Activated CD4-positive, alpha-beta T cell treated with anti-CD3 and anti-CD28 coated beads for 36 hours (primary cell): Measurements from ENCODE around the gene DCAF5. TPM values are rescaled to one million over a fixed set of nuclear protein-coding genes. Genes with fewer than 3 reads are reported as not detected.
"Not testable (repeated sequence)": the region's sequence is repeated elsewhere in the genome, so short reads cannot be mapped to it uniquely, and the experiment has no call there.

Experiments
- ATAC-seq: fragments of 200-7000 bp; cut with Tn5 transposase; one replicate; pipeline ENCODE4 v1.10.0; 2021; ENCODE audit warnings: mild to moderate bottlenecking, moderate library complexity
- CTCF ChIA-PET: fragments of 350-600 bp; sonication (Branson Sonifier 250); formaldehyde crosslinking; loops from one replicate; lab custom pipeline; 2021; ENCODE audit warnings: antibody characterized with exemption; lab: Charles Lee
- POLR2A ChIA-PET: fragments of 350-600 bp; sonication (Branson Sonifier 250); formaldehyde crosslinking; loops from one replicate; lab custom pipeline; 2021; ENCODE audit warnings: antibody characterized with exemption, inconsistent platforms; lab: Charles Lee
- DNase-seq: peaks from one replicate; pipeline ENCODE4 v3.0.0-alpha.2; 2020
- H3K27ac Mint-ChIP-seq: one replicate; pipeline ENCODE4 v1.8.0; 2021; ENCODE audit warnings: mixed read lengths
- H3K27me3 Mint-ChIP-seq: one replicate; pipeline ENCODE4 v1.8.0; 2021; ENCODE audit warnings: mixed read lengths
- H3K36me3 Mint-ChIP-seq: one replicate; pipeline ENCODE4 v1.8.0; 2021; ENCODE audit warnings: low read depth, mixed read lengths
- H3K4me1 Mint-ChIP-seq: one replicate; pipeline ENCODE4 v1.8.0; 2021; ENCODE audit warnings: mixed read lengths
- H3K4me3 Mint-ChIP-seq: one replicate; pipeline ENCODE4 v1.8.0; 2021; ENCODE audit warnings: mild to moderate bottlenecking, moderate library complexity, mixed read lengths
- H3K9me3 Mint-ChIP-seq: one replicate; pipeline ENCODE4 v1.8.0; 2021; ENCODE audit warnings: low read depth, mixed read lengths
- intact Hi-C, 2 experiments: fragments of 100-400 bp; cut with DNase I in 1 of 2; cut with micrococcal nuclease in 1 of 2; formaldehyde crosslinking; loops; one replicate each; pipeline versions ENCODE4 v1.14.2 to v1.15.1; 2022 to 2024; cut with DNase I, micrococcal nuclease
- total RNA-seq, 2 experiments: library from RNA; stranded (reverse); gene quantifications; one replicate each; pipeline ENCODE4 v1.2.3, GENCODE V29; 2021

The DCAF5 gene
- total RNA-seq, 2 experiments from 2014 or later = 34.1 to 38.7 TPM

DNA sequence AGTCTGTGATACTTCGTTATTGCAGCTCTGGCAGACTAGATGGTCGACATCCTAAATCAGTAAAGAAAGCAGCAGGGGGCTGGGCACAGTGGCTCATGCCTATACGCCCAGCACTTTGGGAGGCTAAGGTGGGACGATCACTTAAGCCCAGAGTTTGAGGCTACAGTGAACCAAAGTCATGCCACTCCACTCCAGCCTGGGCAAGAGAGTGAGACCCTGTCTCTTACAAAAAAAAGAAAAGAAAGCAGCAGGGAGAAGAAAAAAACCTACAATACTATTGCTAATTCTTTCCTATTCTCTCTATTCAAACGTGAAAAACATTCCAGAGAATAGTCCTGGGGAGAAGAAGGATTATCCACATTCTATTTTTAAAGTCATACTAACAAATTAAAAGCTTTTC lies 79.5 kb downstream of the DCAF5 start:
- no peak overlapping the region for H3K4me3 Mint-ChIP-seq
- no peak overlapping the region for H3K27ac Mint-ChIP-seq
- intact Hi-C loops = no loop called here
- ChIA-PET POLR2A (no interaction called here), CTCF (interaction anchor here (1.0 kb wide), 1 partner anchor 13 kb away, joined by 3 read pairs; no protein-coding TSS in a partner anchor)
- peaks cover 17% of the 10 kb centered on the region for H3K4me1 Mint-ChIP-seq
- no peak for DNase-seq
- H3K9me3 Mint-ChIP-seq = no peaks in the 10 kb centered on the region
- no peak for ATAC-seq
- peaks cover 22% of the 10 kb centered on the region for H3K36me3 Mint-ChIP-seq
- H3K27me3 Mint-ChIP-seq = no peaks in the 10 kb centered on the region

DNA sequence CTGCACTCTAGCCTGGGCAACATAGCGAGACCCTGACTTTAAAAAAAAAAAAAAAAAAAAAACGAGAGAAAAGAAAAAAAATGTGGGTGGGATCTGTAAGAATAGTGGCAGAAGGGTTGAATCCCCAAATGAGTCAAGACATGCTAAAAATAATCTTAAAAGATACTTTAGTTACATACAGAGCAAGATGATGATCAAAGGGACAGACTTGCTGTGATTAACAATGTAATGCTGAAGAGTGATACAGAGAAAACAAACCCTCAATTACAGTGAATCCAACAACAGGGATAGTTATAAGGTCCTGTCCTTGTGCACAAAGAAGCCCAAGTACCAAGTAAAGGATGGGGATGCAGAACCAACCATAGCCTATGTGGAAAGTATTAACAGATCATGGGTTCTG lies 80.3 kb downstream of the DCAF5 start:
- DNase-seq (no peak), ATAC-seq (peak; percentile 68)
- ChIA-PET POLR2A (no interaction called here), CTCF (interaction anchor here (0.6 kb wide), 1 partner anchor 37 kb away, joined by 3 read pairs; no protein-coding TSS in a partner anchor)
- H3K36me3 Mint-ChIP-seq = peaks cover 28% of the 10 kb centered on the region
- peak overlapping the region; percentile 27 for H3K27ac Mint-ChIP-seq
- H3K4me3 Mint-ChIP-seq = no peak overlapping the region
- H3K27me3 Mint-ChIP-seq = no peaks in the 10 kb centered on the region
- peaks cover 19% of the 10 kb centered on the region for H3K4me1 Mint-ChIP-seq
- intact Hi-C loops = no loop called here
- no peaks in the 10 kb centered on the region for H3K9me3 Mint-ChIP-seq

DNA sequence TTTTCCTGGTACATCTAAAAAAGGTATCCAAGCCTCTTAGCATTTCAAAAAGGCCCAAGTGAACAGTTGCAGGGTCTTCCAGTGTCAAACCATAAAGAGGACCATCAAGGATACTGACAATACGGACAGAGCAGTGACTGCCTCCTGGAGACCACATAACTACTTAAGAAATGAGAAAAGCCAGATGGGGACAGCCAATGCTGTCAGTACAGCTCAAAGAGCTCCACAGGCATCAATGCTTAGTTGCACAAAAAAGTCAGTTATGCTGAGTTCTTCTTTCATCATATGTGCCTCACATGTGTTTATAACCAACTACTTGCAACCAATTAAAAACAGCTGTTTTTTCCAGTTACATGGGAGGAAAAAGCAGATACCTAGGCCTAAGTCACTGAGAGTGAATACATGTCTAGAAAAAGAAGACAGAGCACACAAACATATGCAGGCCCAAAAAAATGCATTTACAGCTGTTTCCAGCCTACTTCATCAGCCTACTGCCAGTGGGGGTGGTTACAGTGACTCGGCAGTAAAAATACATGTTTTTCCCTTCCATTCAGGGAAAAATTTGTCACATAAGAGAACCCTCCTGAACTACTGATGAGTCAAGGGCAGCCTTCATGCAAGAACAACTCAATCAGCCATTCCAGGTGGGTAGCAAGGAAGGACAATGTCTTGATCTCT lies 84.0 kb downstream of the DCAF5 start:
- intact Hi-C loops = no loop called here
- Mint-ChIP-seq H3K36me3 (peaks cover 22% of the 10 kb centered on the region), H3K27me3 (no peaks in the 10 kb centered on the region), H3K9me3 (no peaks in the 10 kb centered on the region), H3K4me3 (no peak overlapping the region), H3K27ac (peak overlapping the region; percentile 13), H3K4me1 (peaks cover 29% of the 10 kb centered on the region)
- DNase-seq (no peak), ATAC-seq (peak; percentile 25)
- ChIA-PET POLR2A (no interaction called here), CTCF (interaction anchor here (1.0 kb wide), 1 partner anchor 23 kb away, joined by 3 read pairs; no protein-coding TSS in a partner anchor)

DNA sequence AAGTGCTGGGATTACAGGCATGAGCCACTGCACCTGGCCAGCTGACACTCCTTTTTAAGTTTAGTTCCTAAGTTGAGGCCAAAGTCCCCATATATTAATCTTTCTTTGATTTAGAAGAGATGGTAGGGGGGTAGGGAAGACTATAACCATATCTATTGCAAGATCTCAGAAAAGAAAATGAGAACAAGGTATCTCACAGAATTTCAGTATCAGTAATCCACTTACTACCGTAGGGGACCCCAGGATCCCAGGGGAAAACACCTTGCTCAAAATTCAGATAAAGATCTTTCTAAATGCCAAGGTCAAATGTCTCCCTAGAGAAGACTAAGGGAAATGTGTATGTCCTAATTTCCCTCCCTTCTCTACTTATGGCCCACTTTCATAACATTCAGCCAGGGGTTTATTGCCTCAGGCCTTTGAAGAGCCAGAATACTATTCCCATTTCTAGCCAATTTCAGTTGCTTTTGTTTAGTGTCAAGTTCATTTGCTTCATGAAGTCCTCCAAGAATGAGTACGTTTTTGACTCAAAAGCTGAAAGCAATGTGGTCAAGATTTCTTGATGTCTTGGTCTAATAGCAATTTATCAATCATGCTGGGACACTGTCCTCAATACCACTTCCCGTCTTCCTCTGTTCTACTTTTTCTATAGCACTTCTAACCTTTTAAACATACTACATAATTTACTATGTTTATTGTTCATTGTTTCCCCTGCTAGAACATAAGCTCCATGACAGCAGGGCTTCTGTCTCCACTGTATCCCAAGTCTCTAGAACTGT lies 86.3 kb downstream of the DCAF5 start:
- no peak overlapping the region for H3K4me3 Mint-ChIP-seq
- peak overlapping the region; percentile 55 for H3K27ac Mint-ChIP-seq
- peaks cover 21% of the 10 kb centered on the region for H3K36me3 Mint-ChIP-seq
- intact Hi-C loops = no loop called here
- no peaks in the 10 kb centered on the region for H3K9me3 Mint-ChIP-seq
- peaks cover 14% of the 10 kb centered on the region for H3K4me1 Mint-ChIP-seq
- POLR2A ChIA-PET = interaction anchor here (0.7 kb wide), 1 partner anchor 254 kb away, joined by 3 read pairs; no protein-coding TSS in a partner anchor
- no peaks in the 10 kb centered on the region for H3K27me3 Mint-ChIP-seq
- peak; percentile 58 for ATAC-seq
- DNase-seq = no peak
- CTCF ChIA-PET = interaction anchor here (0.6 to 1.3 kb wide), 4 partner anchors 108 to 258 kb away, joined by 3 to 4 read pairs (median 3); no protein-coding TSS in a partner anchor

DNA sequence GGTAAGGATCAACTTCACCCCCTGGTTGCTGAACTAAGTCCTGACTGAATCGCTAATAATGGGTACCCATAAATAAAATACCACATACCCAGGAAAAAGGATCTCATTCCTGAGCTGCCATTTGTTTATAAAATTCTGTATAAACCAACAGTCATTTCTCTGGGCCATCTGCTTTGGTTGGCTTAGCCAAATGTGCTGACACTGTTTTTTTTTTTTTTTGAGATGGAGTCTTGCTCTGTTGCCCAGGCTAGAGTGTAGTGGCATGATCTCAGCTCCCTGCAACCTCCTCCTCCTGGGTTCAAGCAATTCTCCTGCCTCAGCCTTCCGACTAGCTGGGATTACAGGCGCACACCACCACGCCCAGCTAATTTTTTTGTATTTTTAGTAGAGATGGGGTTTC lies 87.0 kb downstream of the DCAF5 start:
- H3K4me3 Mint-ChIP-seq, H3K27ac Mint-ChIP-seq, intact Hi-C loops, H3K9me3 Mint-ChIP-seq, H3K27me3 Mint-ChIP-seq, DNase-seq, ATAC-seq: not testable (repeated sequence)
- peaks cover 25% of the 10 kb centered on the region for H3K36me3 Mint-ChIP-seq
- CTCF ChIA-PET = interaction anchor here (0.6 to 1.1 kb wide), 2 partner anchors 155 to 257 kb away, joined by 3 read pairs; no protein-coding TSS in a partner anchor
- POLR2A ChIA-PET = interaction anchor here (0.7 kb wide), 1 partner anchor 253 kb away, joined by 3 read pairs; no protein-coding TSS in a partner anchor
- peaks cover 14% of the 10 kb centered on the region for H3K4me1 Mint-ChIP-seq

DNA sequence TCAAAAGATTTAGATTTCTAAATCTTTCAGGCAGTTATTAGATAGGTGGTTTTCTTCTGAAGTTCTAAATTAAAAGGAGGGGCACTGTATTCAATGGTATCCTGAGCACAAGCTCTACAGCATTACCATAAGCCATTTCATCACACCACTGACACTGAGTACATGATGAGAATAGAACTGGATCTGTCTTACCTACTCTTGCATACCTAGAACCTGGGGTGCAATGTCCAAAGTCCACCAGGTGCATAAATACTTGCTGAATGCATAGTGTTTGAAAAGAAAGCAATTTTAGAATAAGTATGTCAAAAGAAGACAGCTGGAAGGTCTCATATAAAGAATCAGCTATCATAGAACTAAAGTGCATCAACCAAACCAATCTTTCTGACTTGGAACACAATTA lies 88.3 kb downstream of the DCAF5 start:
- Mint-ChIP-seq H3K9me3 (no peaks in the 10 kb centered on the region), H3K4me1 (peaks cover 14% of the 10 kb centered on the region), H3K27me3 (no peaks in the 10 kb centered on the region), H3K27ac (no peak overlapping the region), H3K36me3 (peaks cover 32% of the 10 kb centered on the region), H3K4me3 (no peak overlapping the region)
- ChIA-PET CTCF (interaction anchor here (0.6 to 1.2 kb wide), 6 partner anchors 9 to 1678 kb away, joined by 3 to 4 read pairs (median 3); no protein-coding TSS in a partner anchor), POLR2A (no interaction called here)
- intact Hi-C loops = no loop called here
- ATAC-seq (no peak), DNase-seq (no peak)

DNA sequence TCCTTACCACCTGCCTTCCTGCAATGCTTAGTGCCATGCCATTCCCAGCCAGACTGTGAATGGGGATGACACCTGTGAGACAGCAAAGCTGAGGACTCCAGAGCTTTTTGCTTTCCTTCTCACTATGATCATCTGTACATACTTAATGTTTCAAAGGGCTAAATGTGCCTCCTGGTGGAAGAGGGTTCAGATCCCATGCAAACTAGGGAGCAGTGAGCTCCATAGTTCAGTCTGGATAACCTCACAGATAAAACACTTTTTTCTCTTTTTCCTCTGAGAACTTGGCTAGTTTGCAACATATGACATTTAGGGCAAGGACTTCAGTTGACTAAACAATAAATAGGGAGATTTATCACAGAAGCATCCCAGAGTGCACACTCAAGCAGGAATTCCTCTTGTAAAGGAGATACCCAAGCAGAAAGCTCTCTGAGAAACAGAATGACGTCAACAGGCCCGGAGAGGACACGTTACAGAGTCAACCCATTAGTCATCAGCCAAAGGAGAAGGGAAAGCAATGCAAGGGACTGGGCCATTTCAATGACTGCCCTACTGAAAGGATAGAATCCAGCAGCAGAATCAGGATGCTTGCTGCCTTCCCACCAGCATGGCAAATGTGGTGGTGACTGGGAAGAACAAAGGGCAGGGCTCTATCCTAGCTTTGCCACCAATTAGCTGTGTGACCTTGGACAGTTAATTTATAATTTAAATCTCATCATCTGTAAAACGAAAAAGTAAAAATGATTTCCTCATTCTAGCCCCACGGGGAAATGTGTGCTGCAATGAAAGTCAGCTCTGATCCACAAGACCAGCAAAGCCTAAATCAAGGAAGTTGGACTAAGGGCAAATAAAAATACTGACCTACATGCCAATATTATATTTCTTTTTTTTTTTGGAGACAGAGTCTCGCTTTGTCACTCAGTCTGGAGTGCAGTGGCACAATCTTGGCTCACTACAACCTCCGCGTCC lies 93.0 kb downstream of the DCAF5 start:
- Mint-ChIP-seq H3K4me3 (no peak overlapping the region), H3K27me3 (no peaks in the 10 kb centered on the region), H3K27ac (no peak overlapping the region), H3K36me3 (peaks cover 44% of the 10 kb centered on the region), H3K4me1 (peaks cover 19% of the 10 kb centered on the region), H3K9me3 (no peaks in the 10 kb centered on the region)
- no peak for DNase-seq
- ATAC-seq = no peak
- intact Hi-C loops = no loop called here
- ChIA-PET POLR2A (interaction anchor here (0.7 kb wide), 1 partner anchor 49 kb away, joined by 8 read pairs; no protein-coding TSS in a partner anchor), CTCF (interaction anchor here (0.6 to 1.5 kb wide), 5 partner anchors 9 to 1355 kb away, joined by 3 read pairs; no protein-coding TSS in a partner anchor)

DNA sequence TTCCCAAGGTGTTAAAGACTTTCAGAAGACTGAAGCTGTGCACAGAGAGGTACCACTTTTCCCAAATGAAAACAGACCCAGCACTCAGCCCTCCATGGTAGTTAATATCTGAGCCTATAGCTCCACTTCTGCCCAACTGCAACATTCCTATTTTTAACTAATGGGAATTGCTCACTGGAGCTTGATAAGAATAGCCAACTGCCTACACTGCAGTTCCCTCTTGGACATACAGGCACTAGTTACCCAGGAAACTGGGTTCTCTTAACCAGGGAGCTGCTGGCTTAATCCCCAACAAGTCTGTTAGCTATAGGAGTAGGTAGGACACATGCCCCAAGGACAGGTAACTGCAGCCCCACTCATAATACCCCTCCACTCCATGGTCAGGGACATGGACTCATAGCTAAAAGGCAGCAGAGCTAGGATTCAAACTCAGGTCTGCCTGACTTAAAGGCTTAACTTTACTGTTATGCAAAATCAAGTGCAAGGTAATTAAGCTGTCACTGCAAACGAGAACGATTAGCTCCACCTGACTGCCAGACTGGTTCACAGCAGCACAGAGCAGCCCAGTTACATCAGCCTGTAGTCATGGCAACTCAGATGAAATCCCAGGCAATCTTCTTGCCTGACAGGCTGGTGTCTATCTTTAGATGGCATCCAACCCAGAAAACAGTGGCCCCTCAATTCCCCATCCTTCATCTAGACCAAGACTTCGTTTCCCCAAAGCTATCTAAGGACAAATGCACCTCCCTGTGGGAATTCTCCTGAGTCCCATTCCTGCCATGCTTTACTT lies 96.7 kb downstream of the DCAF5 start:
- CTCF ChIA-PET = interaction anchor here (0.6 to 1.7 kb wide), 7 partner anchors 8 to 193 kb away, joined by 3 to 6 read pairs (median 3); no protein-coding TSS in a partner anchor
- ATAC-seq (peak; percentile 71), DNase-seq (peak; percentile 50)
- POLR2A ChIA-PET = no interaction called here
- Mint-ChIP-seq H3K36me3 (peaks cover 44% of the 10 kb centered on the region), H3K9me3 (no peaks in the 10 kb centered on the region), H3K27me3 (no peaks in the 10 kb centered on the region), H3K27ac (peak overlapping the region; percentile 47), H3K4me3 (no peak overlapping the region), H3K4me1 (peaks cover 19% of the 10 kb centered on the region)
- intact Hi-C loops = no loop called here

DNA sequence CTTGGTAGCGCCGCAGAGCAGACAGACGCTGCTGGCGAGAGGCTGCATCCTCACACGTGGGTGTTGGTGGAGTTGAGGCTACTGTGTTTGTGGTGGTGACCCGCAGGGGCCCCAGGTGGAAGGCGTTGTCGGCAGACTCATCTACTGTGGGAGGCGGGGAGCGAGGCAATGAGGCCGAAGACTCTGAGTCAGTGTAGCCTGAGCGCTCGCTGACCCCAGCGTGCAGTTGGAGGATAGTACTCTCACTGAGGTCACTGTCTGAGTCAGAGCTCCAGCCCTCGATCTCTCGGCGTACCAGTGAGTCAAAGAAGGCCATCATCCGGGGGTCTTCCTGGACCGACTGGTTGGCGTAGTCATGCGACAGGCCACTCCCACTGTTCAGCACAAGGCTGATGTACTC lies 97.8 kb downstream of the DCAF5 start:
- Mint-ChIP-seq H3K27ac (no peak overlapping the region), H3K27me3 (no peaks in the 10 kb centered on the region), H3K36me3 (peaks cover 41% of the 10 kb centered on the region), H3K4me1 (peaks cover 22% of the 10 kb centered on the region), H3K9me3 (no peaks in the 10 kb centered on the region), H3K4me3 (no peak overlapping the region)
- DNase-seq (no peak), ATAC-seq (no peak)
- CTCF ChIA-PET = no interaction called here
- POLR2A ChIA-PET = no interaction called here
- intact Hi-C loops = no loop called here

DNA sequence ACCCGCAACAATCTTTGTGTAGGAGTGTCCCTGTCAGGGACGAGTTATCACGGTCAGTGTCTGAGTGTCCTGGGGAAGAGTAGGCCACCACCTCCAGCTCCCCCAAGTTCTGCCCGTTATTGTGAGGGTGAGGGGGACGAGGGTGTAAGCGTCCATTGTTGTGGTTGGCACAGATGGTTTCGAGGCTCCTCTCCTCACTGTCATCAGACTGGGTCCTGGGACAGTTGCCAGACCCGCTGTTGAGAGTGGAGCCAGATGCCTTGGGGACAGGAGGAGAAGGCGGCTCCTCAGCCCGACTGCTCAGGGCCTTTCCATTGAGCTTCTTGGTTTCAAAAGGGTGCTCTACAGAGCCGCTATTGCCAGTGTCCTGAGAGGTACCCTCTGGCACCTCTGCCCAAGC lies 98.9 kb downstream of the DCAF5 start:
- Mint-ChIP-seq H3K4me3 (no peak overlapping the region), H3K9me3 (no peaks in the 10 kb centered on the region), H3K4me1 (peaks cover 22% of the 10 kb centered on the region), H3K27me3 (no peaks in the 10 kb centered on the region), H3K27ac (no peak overlapping the region), H3K36me3 (peaks cover 33% of the 10 kb centered on the region)
- ChIA-PET POLR2A (no interaction called here), CTCF (no interaction called here)
- no peak for DNase-seq
- no peak for ATAC-seq
- intact Hi-C loops = no loop called here
